IPS-NIHi7 (cell line): ENCODE measurements around the gene GSTA1.
"Not testable (repeated sequence)": the region's sequence is repeated elsewhere in the genome, so short reads cannot be mapped to it uniquely, and the experiment has no call there.

Experiments used
- DNase-seq: peaks from one replicate; pipeline ENCODE4 v3.0.0; 2012; ENCODE audit warnings: mixed read lengths; ENCODE audit errors: extremely low spot score

Gene GSTA1

DNA sequence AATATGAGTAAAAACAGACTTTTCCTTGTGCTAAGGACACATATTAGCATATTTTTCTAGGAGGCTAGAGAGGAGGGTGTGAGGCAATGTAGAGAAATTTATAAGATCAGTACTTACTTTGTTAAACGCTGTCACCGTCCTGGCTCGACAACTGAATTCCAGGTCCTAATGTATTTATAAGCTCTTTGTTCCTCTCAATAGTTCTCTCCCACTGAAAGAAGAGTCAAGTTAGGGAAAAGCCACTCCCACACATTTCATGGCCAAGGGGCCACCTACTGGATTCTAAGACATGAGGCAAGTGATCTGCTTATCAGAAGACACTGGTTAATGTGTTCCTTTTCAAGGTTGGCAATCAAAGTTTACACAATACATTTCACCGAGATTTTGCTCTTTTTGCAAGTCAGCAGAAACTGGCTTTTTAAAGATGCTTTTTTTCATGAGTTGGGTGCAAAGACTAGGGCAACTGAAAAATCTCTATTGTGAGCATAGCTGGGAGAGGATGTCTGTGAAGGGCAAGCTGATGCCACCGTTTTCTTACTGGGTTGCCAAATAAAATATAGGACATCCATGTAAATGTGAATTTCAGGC lies at the start of gene GSTA1:
TSS of gene GSTA1 (minus strand) at position 149 of the 588 bp plus-strand sequence. CDS start 4,549 bp downstream, outside the sequence.
- DNase-seq: not testable (repeated sequence)

DNA sequence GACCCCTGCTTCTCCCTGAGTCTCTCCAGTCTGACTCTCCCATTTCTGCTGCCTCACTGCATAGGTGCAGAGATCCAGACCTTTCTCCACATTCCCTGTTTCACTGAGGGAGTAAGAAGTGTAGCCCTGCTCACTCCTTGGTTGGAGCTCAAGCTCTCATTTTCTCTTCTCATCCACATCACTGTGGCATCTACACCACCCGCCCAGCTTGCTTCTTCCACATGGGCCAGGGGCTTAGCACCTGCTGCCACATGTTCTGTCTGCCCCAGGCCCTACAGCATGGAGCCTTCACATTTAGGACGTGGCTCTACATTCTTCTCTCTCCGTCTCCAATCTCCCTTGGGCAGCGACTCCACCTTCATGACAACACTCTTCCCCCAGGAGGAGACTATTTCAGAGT lies 45.5 kb upstream of the GSTA1 start:
- no peak for DNase-seq

DNA sequence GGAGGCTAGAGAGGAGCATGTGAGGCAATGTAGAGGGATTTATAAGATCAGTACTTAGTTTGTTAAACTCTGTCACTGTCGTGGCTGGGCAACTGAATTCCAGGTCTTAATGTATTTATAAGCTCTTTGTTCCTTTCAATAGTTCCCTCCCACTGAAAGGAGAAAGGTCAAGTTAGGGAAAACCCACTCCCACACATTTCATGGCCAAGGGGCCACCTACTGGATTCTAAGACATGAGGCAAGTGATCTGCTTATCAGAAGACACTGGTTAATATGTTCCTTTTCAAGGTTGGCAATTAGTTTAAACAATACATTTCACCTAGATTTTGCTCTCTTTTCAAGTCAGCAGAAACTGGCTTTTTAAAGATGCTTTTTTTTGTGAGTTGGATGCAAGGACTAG lies 42.4 kb upstream of the GSTA1 start:
- DNase-seq: no peak

DNA sequence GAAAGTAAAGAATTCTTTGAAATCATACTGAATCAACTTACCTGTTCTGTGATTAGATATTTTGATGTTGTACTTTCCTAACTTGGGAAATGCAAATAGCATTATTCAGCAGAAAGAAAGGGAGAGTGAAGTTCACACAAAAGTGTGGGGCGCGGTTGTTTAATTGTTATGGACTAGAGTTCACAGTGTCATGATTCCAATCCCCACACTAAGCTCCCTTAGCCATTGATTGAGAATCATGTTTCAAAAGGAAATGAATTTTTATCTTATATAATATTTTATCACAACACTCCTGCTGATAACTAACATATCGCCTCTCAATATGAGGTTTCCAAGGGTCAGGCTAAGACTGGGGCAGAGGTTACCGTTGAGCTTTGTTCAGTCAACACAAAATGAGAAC lies 40.0 kb upstream of the GSTA1 start:
- no peak for DNase-seq

DNA sequence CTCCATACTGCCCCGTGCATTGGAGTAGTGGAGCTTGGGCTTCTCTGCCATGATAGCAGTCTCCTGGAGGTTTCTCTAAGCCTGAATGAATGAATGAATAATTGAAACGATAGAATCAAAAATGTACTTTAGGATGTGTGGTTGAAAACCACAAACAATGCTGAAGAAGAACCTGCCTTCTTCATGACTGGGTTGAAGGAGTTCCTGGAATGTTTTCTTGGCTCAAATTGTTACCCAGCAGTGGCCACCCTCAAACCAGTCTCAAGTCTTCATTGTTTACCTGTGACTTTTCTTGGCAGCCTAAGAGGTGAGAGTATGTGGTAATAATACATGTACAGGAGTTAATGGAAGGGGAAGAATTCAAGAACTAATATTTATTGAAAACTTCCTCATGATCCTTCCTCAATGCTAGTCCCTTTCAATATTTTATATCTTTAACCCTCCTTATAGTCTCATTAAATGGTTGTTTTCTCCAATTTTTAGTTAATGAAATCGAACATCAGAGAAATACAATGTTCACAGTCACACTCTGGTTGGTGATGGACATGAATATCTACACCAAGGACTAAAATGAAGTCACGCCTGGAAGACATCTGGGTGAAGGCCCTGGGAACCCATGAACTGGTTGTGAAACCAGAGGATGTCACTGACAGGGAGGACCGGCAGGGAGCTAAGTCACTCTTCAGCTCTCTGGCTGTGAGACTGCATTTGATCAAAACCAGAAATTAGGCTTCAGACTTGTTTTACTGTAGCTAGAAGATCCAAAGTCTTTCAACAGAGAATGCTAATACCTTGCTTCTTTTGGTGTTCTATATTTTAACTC lies 37.4 kb upstream of the GSTA1 start, which contains the start of gene GSTA5:
TSS of gene GSTA5 (minus strand) at position 51 of the 823 bp plus-strand sequence.
- no peak for DNase-seq

DNA sequence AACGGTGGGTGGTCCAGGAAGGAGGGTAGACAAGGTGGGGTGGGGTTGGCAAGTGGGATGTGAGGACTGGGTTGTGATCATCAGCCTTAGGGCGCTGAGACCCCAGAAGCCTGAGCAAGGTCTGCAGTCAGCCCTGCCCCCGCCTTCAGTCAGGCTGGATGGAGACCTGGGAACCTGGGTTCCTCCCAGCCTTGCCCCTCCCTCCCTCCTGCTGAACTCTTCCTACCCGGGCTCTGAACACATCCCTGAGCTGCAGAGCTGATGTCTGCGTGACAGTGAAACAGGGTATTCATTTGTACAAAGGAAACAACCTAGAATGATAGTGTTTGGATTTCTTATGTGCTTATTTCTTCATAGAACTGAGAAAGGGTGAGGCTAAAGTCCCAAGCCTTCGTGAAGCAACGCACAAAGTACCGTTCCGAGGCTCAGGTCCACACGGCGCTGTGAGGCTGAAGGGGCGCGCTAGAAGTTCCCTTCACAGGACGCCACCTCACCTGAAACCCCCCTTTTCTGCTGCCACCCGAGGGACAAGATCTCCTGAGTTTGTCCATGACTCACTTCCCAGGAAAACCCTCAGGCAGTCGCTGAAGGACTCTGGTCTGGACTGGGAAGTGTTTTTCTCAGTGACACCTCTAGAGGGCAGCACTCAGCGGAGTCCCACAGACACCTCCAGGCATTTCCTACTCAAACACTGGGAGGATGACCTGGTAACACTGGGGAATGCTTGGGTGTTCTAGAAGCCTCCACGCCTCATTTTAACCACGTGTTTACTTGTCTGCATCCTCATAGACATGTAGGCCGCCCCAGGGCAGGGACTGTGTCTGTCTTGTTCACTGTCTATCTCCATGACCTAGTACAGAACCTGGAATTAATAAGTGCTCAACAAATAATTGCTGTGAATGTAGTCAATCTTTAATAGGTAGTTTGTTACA lies 35.8 kb upstream of the GSTA1 start:
- DNase-seq: peak; percentile 86

DNA sequence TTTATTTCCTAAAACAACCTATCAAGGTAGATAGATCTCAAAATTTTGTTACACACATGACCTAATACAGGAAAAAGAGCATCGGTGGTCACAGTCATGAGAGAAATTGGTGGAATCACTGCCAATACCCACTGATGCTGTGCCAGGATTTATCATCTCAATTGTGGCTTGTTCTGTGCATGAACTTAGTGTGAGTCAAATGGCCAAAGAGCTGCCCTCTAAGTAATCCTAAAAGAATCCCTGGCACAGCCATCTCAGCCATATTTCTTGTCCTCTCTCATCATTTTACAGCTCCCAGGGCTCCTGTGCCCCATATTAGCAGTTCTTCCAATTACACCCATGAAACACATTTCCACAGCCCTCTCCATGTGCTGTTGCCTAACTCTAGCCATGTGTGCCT lies 30.9 kb upstream of the GSTA1 start:
- DNase-seq: no peak

DNA sequence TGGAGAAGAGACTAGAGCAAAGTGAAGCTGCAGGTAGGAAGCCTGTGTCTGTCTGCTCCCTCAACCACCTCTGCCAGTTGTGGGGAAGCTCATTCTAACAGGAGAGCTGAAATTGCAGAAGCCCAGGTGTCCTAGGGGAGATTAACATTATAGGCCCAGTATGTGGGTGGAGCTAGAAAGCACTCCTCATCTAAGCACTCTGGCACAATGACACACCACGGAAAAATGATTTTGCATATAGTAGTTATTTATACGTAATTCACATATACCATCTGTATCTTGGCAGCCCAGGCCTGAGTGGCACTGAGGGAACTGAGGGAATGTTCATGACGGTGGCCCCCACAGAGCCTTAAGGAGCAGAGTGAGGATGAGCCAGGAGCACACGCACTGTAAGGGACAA lies 27.3 kb upstream of the GSTA1 start:
- DNase-seq: not testable (repeated sequence)

DNA sequence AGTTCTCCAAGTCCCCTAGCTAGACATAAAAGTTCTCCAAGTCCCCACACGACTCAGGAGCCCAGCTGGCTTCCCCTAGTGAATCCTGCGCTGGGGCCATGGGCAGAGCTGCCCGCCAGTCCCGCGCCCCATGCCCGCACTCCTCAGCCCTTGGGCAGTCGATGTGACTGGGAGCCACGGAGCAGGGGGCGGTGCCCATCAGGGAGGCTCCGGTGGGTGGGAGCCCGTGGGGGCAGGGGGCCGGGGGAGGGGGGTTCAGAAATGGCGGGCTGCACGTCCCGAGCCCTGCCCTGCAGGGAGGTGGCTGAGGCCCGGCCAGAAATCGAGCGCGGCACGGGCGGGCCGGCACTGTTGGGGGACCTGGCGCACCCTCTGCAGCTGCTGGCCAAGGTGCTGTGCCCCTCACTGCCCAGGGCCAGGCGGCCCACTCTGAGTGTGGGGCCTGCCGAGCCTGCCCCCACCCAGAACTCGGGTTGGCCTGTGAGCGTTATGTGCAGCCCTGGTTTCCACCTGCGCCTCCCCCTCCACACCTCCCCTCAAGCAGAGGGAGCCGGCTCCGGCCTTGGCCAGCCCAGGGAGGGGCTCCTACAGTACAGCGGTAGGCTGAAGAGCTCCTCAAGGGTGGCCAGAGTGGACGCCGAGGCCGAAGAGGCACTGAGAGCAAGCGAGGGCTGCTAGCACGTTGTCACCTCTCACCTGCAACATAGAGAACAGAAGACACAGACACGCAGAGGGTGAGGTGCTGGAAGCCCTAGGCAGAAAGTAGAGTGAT lies 25.6 kb upstream of the GSTA1 start:
- DNase-seq: no peak

DNA sequence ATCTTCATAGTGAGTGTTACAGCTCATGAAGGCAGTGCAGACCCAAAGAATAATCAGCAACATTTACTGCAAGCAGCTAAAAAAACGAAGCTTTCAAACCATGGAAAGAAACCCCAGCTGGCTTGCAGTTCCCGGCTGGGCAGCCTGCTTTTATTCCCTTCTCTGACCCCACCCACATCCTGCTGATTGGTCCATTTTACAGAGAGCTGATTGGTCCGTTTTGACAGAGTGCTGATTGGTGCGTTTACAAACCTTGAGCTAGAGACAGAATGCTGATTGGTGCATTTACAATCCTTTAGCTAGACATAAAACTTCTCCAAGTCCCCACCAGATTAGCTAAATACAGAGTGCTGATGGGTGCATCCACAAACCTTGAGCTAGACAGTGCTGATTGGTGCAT lies 25.0 kb upstream of the GSTA1 start:
- DNase-seq: not testable (repeated sequence)

DNA sequence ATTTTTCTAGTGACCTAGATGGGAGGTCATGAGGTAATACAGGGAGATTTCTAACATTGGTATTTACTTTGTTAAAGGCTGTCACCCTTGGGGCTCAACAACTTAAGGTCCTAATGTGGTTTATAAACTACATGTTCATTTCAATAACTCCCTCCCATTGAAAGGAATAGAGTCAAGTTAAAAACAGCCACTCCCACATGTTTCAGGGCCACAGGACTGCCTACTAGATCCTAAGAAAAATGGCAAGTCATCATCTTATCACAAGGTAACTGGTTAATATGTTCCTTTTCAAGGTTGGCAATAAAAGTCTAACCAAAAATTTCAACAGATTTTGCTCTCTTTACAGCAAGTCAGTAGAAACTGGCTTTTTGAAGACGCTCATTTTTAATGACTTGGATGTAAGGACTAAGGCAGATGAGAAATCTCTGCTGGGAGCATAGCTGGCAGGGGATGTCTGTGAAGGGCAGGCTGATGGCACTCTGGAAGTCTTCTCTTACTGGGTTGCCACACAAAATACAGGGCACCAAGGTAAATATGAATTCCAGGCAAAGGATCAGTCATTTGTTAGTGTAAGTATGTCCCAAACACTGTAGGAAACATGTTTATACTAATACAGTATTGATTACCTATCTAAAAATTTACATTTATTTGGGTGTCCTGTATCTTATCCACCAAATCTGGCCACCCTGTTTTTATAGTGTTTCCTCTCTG lies 23.6 kb upstream of the GSTA1 start:
- not testable (repeated sequence) for DNase-seq

DNA sequence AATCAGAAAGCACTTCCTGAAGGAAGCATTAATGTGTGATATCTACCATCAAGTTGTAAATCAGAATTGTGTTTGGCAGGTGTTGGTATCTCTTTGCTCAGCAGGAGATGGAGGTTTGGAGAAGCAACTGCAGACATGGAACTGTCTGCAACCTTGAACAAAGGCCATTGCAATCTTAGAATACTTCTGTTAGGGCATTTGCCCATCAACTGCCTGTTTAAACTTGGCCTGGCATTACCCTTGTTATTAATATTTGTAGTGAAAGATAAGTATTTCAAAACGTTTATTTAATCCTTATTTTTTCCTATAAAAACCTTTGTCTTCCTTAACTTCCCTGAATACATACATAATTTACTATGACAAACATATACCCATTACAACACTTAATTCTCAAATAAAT lies 22.9 kb upstream of the GSTA1 start:
- no peak for DNase-seq

DNA sequence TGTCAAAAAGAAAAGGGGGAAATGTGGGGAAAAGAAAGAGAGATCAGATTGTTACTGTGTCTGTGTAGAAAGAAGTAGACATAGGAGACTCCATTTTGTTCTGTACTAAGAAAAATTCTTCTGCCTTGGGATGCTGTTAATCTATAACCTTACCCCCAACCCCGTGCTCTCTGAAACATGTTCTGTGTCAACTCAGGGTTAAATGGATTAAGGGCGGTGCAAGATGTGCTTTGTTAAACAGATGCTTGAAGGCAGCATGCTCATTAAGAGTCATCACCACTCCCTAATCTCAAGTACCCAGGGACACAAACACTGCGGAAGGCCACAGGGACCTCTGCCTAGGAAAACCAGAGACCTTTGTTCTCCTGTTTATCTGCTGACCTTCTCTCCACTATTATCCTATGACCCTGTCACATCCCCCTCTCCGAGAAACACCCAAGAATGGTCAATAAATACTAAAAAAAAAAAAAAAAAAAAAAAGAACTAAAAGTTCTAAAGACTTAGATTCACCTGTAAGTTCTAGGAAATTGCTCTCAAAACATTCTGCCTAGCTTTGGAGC lies 22.4 kb upstream of the GSTA1 start:
- DNase-seq: not testable (repeated sequence)

DNA sequence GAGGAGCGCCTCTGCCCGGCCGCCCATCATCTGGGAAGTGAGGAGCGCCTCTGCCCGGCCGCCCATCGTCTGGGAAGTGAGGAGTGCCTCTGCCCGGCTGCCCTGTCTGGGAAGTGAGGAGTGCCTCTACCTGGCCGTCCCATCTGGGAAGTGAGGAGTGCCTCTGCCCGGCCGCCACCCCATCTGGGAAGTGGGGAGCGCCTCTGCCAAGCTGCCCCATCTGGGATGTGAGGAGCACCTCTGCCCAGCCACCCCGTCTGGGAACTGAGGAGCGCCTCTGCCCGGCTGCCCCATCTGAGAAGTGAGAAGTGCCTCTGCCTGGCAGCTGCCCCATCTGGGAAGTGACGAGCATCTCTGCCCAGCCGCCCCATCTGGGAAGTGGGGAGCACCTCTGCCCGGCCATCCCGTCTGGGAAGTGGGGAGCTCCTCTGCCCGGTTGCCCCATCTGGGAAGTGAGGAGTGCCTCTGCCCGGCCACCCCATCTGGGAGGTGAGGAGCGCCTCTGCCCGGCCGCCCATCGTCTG lies 21.7 kb upstream of the GSTA1 start:
- DNase-seq: not testable (repeated sequence)

DNA sequence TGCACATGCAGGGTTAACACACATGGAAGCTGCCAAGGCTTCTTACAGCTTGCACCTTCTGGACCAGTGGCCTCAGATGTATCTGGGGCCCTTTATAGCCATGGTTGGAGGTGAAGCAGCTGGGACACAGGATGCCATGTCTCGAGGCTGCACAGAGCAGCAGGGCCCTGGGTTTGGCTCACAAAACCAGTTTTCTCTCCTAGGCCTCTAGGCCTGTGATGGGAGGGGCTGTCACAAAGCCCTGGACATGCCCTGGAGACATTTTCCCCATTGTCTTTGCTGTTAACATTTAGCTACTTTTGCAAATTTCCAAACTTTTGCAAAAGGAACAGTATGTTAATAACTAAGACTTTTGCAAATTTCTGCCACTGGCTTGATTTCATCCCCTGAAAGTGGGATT lies 18.2 kb upstream of the GSTA1 start:
- no peak for DNase-seq

DNA sequence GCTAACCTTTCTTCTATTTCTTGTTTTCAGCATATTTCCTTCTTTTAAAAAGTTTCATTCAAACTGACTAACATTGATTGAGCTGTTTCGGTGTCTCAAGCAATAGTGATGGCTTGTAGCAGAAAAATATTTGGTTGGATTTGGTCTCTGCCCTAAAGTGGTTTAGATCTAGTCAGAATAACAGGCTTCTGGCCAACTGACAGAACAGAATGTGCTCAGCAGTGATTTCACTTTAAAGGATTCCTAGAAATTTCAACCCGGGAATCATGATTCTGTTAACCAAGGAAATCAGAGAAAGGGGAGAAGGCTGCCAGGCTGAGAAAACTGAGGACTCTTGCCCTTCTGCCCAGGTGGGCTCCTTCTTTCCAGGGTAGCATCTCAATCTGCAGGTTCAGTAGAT lies 16.6 kb upstream of the GSTA1 start:
- no peak for DNase-seq

DNA sequence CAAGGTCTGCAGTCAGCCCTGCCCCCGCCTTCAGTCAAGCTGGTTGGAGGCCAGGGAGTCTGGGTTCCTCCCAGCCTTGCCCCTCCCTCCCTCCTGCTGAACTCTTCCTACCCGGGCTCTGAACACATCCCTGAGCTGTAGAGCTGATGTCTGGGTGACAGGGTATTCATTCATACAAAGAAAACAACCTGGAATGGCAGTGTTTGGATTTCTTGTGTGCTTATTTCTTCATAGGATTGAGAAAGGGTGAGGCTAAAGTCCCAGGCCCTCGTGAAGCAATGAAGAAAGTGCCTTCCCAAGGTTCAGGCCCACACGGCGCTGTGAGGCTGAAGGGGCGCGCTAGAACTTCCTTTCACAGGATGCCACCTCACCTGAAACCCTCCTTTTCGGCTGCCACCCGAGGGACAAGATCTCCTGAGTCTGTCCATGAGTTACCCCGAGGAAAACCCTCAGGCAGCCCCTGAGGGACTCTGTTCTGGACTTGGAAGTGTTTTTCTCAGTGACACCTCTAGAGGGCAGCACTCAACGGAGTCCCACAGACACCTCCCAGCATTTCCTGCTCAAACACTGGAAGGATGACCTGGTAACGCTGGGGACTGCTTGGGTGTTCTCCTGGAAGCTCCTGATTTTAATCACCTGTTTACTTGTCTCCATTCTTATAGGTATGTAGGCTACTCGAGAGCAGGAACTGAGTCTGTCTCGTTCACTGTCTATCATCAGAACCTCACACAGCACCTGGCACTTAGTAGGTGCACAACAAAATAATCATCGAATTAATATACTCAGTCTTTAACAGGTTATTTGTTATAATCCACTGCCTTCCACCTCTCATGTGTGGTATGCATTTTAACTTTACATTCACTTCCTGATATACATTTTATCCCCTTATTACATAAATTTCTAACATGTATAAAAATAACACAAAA lies 11.8 kb upstream of the GSTA1 start:
- DNase-seq: peak; percentile 85

DNA sequence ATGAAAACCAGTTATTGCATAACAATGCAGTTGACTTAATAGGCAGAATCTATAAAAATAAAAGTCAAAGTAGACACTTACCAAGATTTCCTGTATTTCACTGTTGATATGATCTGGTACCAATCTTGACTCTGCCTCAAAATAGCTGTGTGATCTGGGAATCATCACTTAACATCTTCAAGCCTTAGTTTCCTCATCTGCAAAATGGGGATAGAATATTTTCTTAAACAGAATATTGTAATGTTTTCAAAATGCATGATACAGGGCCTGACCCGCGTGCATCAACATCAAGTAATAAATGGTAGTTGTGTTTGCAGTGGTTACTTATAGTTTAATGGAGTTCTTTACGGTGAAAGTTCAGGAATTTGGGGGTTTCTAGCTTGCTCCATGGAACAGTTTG lies 10.9 kb upstream of the GSTA1 start:
- not testable (repeated sequence) for DNase-seq

DNA sequence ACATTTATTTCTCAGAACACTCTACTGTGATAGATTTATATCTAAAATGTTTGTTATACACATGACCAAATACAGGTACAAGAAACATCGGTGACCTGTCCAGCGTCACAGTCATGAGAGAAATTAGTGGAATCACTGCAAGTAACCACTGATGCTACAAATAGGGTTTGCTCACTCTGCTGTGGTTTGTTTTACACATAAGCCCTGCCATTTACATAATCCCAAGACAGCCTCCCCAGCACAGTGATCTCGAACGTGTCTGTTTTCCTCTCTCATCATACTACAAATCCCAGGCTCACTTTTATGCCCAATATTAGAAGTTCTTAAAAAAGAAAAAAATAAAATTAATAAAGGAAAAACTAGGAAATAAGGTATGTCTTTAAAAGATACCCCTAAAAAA lies 6.2 kb upstream of the GSTA1 start:
- DNase-seq: not testable (repeated sequence)
